T-helper 2 cell treated with Interferon-gamma antibody and Interleukin-4, amounts not matched to agents 5 μg/mL and 100 μg/mL, for 36 hours (primary cell): ENCODE measurements around the gene CYYR1.
"Not testable (repeated sequence)": the region's sequence is repeated elsewhere in the genome, so short reads cannot be mapped to it uniquely, and the experiment has no call there.

ENCODE experiments used
- DNase-seq: peaks from one replicate; pipeline ENCODE4 v3.0.0; 2021; ENCODE audit warnings: low spot score
- H3K27ac Mint-ChIP-seq: one replicate; pipeline ENCODE4 v1.8.0; 2021; ENCODE audit warnings: mild to moderate bottlenecking, mixed read lengths
- H3K27me3 Mint-ChIP-seq: one replicate; pipeline ENCODE4 v1.8.0; 2021; ENCODE audit warnings: low read depth, mixed read lengths
- H3K36me3 Mint-ChIP-seq: one replicate; pipeline ENCODE4 v1.8.0; 2021; ENCODE audit warnings: low read depth, mixed read lengths
- H3K4me1 Mint-ChIP-seq: one replicate; pipeline ENCODE4 v1.8.0; 2021; ENCODE audit warnings: low read depth, mixed read lengths
- H3K4me3 Mint-ChIP-seq: one replicate; pipeline ENCODE4 v1.8.0; 2022; ENCODE audit warnings: mild to moderate bottlenecking, moderate library complexity, mixed read lengths
- H3K9me3 Mint-ChIP-seq: one replicate; pipeline ENCODE4 v1.8.0; 2021; ENCODE audit warnings: mixed read lengths

Gene CYYR1

DNA sequence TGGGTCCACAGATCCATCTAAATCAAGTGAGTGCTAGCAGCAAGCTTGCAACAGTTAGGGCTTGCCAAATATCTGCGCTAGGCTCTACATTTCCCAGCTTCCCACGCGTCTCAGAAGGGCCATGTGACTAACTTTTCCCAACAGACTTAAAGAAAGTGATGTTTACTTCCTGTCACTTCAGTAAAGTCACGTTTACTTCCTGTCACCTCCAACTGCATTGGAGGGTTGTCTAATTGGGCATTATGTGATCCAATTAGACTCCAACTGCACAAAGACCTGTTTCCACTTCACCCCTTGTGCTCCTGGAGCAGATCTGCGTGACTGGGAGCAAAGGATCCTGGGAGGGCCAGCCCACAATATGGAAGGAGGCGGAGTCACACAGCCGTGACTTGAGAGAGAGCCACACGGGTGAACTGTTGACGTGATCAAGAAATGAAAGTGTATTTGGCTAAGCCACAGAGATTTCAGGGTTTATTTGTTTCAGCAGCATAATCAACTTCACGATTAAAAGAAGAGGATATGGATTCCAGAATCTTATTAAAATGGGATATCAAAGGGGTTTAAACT lies 77.7 kb downstream of the CYYR1 start:
- H3K9me3 Mint-ChIP-seq = peaks cover 27% of the 10 kb centered on the region
- no peak overlapping the region for H3K4me3 Mint-ChIP-seq
- no peaks in the 10 kb centered on the region for H3K27me3 Mint-ChIP-seq
- DNase-seq = no peak
- H3K36me3 Mint-ChIP-seq = no peaks in the 10 kb centered on the region
- no peak overlapping the region for H3K27ac Mint-ChIP-seq
- H3K4me1 Mint-ChIP-seq = no peaks in the 10 kb centered on the region

DNA sequence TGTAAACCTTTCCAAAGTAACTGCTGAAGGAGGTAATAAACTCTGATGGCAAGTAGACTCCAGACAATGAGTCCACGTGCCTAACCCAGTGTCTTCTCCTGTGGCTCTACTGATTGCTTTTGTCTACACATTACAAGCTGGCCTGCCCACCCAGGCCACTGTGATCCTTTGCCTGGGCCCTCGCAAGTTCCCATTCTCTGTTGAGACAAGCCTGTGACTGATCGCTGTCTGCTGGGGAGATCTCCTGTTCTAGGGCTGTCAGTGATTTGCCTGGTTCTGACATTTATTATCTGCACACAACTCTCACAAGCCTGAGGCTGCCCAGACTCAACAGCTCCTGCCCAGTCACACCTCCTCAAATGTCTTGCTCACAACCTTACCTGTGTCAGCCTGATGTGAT lies 81.4 kb downstream of the CYYR1 start:
- no peak for DNase-seq
- Mint-ChIP-seq H3K36me3 (no peaks in the 10 kb centered on the region), H3K9me3 (peaks cover 13% of the 10 kb centered on the region), H3K27me3 (no peaks in the 10 kb centered on the region), H3K27ac (no peak overlapping the region), H3K4me3 (no peak overlapping the region), H3K4me1 (no peaks in the 10 kb centered on the region)

DNA sequence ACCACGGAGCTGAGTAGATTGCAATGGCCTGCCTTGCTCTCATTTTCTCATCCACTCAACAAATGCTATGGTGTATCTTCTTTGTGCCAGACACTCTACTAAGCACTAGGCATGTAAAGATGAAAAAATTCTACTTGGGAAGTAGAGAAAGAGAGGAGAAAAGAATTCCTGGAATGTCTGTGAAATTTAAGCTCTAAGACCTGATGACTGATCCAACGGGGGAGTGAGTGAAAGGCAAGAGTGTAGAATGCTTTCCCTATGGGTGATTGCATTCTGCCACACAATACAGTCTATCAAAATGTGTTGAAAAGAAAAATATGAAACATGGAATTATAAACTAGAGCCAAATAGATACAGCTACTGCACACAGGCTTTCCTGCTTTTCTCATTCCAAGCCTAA lies 82.3 kb downstream of the CYYR1 start:
- H3K9me3 Mint-ChIP-seq = peaks cover 13% of the 10 kb centered on the region
- H3K36me3 Mint-ChIP-seq = no peaks in the 10 kb centered on the region
- no peak overlapping the region for H3K27ac Mint-ChIP-seq
- no peaks in the 10 kb centered on the region for H3K4me1 Mint-ChIP-seq
- DNase-seq = no peak
- no peak overlapping the region for H3K4me3 Mint-ChIP-seq
- H3K27me3 Mint-ChIP-seq = no peaks in the 10 kb centered on the region

DNA sequence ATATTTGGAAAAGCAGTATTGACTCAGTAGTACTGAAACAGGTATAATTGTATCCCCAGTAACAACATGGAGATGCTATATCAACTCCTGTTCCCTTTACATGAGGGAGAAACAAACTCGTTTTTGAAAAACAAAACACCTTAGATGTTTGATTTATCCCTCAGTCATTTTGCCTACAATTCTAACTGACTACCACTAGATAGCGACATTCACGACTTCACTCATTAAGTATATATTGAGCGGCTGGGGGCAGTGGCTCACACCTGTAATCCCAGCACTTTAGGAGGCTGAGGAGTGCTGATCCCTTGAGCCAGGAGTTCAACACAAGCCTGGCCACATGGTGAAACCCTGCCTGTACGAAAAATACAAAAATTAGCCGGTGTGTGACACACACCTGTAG lies 83.3 kb downstream of the CYYR1 start:
- Mint-ChIP-seq H3K27ac (no peak overlapping the region), H3K27me3 (no peaks in the 10 kb centered on the region), H3K9me3 (peaks cover 7% of the 10 kb centered on the region), H3K36me3 (no peaks in the 10 kb centered on the region), H3K4me3 (no peak overlapping the region), H3K4me1 (no peaks in the 10 kb centered on the region)
- DNase-seq = no peak

DNA sequence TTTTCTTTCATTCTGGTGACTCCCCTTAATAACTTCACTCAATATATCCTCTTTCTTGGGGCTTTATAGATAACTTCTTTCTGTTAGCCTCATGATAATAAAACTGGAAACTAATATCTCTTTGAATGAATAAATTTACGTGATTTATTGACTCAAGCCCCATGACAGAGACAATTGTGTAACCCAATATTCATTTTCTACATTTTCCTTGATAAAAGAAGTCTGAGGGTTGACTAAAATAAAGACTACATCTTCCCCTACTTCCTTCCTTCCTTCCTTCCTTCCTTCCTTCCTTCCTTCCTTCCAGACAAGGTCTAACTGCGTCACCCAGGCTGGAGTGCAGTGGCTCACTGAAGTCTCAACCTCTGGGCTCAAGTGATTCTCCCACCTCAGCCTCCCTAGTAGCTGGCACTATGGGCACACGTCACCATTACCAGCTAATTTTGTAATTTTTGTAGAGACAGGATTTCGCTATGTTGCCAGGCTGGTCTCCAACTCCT lies 85.1 kb downstream of the CYYR1 start:
- no peak for DNase-seq
- no peaks in the 10 kb centered on the region for H3K27me3 Mint-ChIP-seq
- no peak overlapping the region for H3K27ac Mint-ChIP-seq
- H3K9me3 Mint-ChIP-seq = peaks cover 7% of the 10 kb centered on the region
- no peak overlapping the region for H3K4me3 Mint-ChIP-seq
- no peaks in the 10 kb centered on the region for H3K4me1 Mint-ChIP-seq
- no peaks in the 10 kb centered on the region for H3K36me3 Mint-ChIP-seq

DNA sequence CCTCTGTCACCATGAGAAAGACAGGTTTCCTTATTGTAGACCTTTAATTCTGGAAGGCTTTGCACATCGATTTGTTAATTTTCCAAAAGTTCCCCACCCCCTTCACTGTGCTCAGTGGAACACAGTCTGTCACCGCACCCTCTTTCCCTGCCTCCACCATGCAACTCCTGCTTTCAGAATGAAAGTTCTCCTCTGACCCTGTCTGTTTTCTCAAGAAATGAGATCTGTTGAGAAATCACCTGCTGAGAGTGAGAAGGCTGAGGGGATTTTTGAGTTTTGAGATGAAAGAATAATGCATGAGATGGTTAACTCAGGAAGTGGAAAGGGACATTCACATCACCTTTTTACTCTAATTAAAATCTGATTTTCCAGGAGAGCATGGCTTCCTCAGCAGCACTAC lies 99.6 kb downstream of the CYYR1 start:
- H3K36me3 Mint-ChIP-seq = no peaks in the 10 kb centered on the region
- no peaks in the 10 kb centered on the region for H3K27me3 Mint-ChIP-seq
- peaks cover 19% of the 10 kb centered on the region for H3K4me1 Mint-ChIP-seq
- H3K27ac Mint-ChIP-seq = peak overlapping the region; percentile 23
- peak; percentile 41 for DNase-seq
- peaks cover 14% of the 10 kb centered on the region for H3K9me3 Mint-ChIP-seq
- H3K4me3 Mint-ChIP-seq = no peak overlapping the region

DNA sequence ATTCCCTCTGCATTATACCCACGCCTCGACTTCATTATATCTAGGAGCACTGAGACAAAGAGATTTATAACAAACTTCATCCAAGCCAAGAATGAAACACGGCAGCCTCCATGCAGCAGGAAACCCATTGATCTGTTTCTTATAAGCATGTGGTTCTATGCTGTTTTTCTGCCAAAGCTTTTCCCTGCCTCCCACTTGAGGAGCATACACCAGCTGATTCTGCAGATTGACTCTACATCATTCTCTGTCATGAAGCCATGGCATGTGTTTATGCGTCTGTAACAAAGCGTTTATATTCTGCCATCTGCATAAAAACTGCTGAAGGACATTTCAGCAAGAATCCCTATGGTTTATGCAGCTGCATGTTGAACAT lies 102.0 kb downstream of the CYYR1 start:
- Mint-ChIP-seq H3K27ac (no peak overlapping the region), H3K4me3 (no peak overlapping the region), H3K27me3 (no peaks in the 10 kb centered on the region), H3K9me3 (peaks cover 13% of the 10 kb centered on the region), H3K36me3 (no peaks in the 10 kb centered on the region), H3K4me1 (peaks cover 19% of the 10 kb centered on the region)
- no peak for DNase-seq

DNA sequence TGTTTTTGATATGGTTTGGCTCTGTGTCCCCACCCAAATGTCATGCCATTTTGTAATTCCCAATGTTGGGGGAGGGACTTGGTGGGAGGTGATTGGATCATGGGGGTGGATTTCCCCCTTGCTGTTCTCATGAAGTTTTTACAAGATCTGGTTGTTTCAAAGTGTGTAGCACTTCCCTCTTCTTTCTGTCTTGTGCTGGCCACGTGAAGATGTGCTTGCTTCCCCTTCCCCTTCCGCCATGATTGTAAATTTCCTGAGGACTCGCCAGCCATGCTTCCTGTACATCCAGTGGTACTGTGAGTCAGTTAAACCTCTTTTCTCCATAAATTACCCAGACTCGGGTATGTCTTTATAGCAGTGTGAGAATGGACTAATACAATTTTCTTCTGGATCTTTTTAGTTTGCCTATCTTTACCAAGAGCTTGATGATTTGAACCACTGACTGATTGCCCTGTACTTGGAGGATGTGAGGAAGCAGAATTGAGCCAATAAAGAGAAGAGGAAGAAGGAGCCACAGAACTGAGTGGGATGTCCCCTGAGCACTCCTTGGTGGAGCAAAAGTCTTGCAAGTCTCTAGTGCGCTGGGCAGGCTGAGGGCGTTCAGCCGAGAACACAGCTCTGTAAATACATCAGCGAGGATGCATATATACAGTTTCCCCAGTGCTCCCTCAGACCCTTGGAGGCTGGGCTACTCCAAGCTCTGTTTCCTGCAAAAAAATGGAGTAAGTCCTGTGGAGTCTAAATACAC lies 102.6 kb downstream of the CYYR1 start:
- peaks cover 18% of the 10 kb centered on the region for H3K4me1 Mint-ChIP-seq
- H3K9me3 Mint-ChIP-seq = peaks cover 13% of the 10 kb centered on the region
- H3K27ac Mint-ChIP-seq = no peak overlapping the region
- H3K27me3 Mint-ChIP-seq = no peaks in the 10 kb centered on the region
- no peak overlapping the region for H3K4me3 Mint-ChIP-seq
- no peak for DNase-seq
- H3K36me3 Mint-ChIP-seq = no peaks in the 10 kb centered on the region

DNA sequence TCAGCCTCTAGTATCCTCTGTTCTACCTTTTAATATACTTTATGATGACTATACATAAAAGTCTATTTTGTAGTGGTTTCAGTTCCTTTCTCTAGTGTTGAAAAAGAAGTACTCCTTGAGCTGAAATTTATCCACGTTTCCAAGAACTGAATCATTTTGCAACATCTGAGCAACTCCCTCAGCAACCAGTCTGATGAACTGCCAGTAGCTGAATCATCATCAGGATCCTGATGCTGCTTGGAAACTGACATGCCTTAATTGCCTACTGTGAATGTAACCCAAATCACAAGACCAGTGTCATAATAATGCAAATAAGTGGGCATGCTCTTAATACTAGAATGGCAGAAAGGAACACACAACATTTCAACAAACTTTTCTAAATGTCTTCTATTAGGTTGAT lies 103.3 kb downstream of the CYYR1 start:
- peaks cover 12% of the 10 kb centered on the region for H3K4me1 Mint-ChIP-seq
- H3K9me3 Mint-ChIP-seq = peaks cover 13% of the 10 kb centered on the region
- H3K4me3 Mint-ChIP-seq = no peak overlapping the region
- no peak overlapping the region for H3K27ac Mint-ChIP-seq
- no peaks in the 10 kb centered on the region for H3K27me3 Mint-ChIP-seq
- no peaks in the 10 kb centered on the region for H3K36me3 Mint-ChIP-seq
- no peak for DNase-seq

DNA sequence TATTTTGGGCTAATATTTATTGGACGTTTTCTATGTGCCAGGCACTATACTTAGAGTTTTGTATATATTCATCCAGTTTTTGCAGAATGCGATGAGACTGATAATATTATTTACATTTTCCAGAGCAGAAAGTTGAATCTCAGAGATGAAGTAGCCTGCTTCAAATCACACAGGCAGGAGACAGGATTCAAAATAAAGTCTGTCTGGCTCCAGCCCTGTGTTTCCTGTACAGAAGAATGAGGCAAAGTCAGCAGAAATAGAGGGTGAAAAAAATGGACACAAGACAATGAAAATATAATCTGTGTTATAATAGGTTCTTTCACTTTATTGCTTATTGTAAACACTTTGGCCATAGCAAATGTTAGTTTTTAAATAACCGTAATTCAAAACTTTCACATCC lies 107.2 kb downstream of the CYYR1 start:
- no peak for DNase-seq
- H3K9me3 Mint-ChIP-seq = peaks cover 14% of the 10 kb centered on the region
- H3K4me1 Mint-ChIP-seq = peaks cover 2% of the 10 kb centered on the region
- H3K4me3 Mint-ChIP-seq = no peak overlapping the region
- no peak overlapping the region for H3K27ac Mint-ChIP-seq
- no peaks in the 10 kb centered on the region for H3K36me3 Mint-ChIP-seq
- H3K27me3 Mint-ChIP-seq = no peaks in the 10 kb centered on the region

DNA sequence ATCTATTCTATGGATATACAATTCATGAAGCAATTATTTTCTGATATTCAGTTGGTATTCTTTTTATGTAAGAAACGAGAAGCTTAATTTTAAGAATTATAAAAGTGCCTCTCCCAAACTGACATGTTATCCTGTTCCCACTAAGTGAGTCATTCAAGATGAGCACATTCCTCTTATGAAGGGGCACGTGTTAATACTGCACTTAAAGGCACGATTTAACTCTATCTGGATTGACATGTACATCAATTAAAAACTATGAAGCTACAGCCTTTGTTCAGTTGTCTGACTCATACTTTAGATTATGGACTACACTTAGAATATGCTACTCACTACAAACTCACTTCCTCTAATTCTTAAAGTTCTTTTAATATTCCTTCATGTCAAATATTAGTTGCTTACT lies 111.6 kb downstream of the CYYR1 start:
- Mint-ChIP-seq H3K4me1 (no peaks in the 10 kb centered on the region), H3K27me3 (no peaks in the 10 kb centered on the region), H3K36me3 (no peaks in the 10 kb centered on the region), H3K9me3 (peaks cover 10% of the 10 kb centered on the region), H3K4me3 (no peak overlapping the region), H3K27ac (no peak overlapping the region)
- DNase-seq = no peak

DNA sequence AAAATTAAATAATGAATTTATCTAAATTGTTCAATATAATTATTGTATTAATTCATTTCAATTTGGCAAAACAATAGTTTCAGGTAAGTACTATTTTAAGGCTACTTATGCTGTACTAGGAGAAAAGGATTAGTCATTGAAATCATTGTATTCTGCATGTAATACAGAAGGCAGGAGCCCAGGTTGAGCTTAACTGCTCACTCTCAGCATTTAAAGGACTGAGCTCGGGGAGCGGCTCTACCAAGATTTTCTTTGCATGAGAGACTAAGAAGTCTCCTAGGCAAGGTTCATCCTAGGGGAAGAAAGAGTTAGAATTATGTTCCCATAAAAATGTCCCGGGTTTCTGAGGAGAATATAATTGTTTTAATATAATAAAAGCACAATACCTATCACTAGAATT lies 112.5 kb downstream of the CYYR1 start:
- Mint-ChIP-seq H3K4me1 (peaks cover 2% of the 10 kb centered on the region), H3K27ac (no peak overlapping the region), H3K36me3 (no peaks in the 10 kb centered on the region), H3K27me3 (no peaks in the 10 kb centered on the region), H3K4me3 (no peak overlapping the region), H3K9me3 (peaks cover 10% of the 10 kb centered on the region)
- DNase-seq = no peak

DNA sequence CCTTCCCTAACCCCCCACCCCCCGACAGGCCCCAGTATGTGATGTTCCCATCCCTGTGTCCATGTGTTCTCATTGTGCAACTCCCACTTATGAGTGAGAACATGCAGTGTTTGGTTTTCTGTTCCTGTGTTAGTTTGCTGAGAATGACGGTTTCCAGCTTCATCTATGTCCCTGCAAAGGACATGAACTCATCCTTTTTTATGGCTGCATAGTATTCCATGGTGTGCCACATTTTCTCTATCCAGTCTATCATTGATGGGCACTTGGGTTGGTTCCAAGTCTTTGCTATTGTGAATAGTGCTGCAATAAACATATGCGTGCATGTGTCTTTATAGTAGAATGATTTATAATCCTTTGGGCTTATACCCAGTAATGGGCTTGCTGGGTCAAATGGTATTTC lies 114.2 kb downstream of the CYYR1 start:
- not testable (repeated sequence) for H3K27ac Mint-ChIP-seq, H3K9me3 Mint-ChIP-seq, H3K4me3 Mint-ChIP-seq, H3K27me3 Mint-ChIP-seq, H3K4me1 Mint-ChIP-seq, H3K36me3 Mint-ChIP-seq, DNase-seq

DNA sequence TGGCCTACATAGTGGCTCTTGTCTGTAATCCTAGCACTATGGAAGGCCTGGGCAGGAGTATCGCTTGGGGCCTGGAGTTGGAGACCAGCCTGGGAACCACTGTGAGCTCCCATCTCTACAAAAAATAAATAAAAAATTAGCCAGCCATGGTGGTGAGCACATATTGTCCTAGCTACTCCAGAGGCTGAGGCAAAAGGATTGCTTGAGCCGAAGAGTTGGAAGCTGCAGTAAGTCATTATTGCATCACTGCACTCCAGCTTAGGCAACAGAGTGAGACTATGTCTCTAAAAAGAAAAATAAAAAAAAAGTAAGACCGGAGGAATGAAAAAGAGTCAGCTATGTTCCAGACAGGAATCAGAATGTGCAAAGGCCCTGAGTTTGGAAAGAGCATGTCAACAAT lies 115.3 kb downstream of the CYYR1 start:
- H3K4me3 Mint-ChIP-seq = no peak overlapping the region
- H3K27ac Mint-ChIP-seq = no peak overlapping the region
- H3K36me3 Mint-ChIP-seq = no peaks in the 10 kb centered on the region
- H3K9me3 Mint-ChIP-seq = peaks cover 10% of the 10 kb centered on the region
- H3K4me1 Mint-ChIP-seq = peaks cover 4% of the 10 kb centered on the region
- no peak for DNase-seq
- no peaks in the 10 kb centered on the region for H3K27me3 Mint-ChIP-seq

DNA sequence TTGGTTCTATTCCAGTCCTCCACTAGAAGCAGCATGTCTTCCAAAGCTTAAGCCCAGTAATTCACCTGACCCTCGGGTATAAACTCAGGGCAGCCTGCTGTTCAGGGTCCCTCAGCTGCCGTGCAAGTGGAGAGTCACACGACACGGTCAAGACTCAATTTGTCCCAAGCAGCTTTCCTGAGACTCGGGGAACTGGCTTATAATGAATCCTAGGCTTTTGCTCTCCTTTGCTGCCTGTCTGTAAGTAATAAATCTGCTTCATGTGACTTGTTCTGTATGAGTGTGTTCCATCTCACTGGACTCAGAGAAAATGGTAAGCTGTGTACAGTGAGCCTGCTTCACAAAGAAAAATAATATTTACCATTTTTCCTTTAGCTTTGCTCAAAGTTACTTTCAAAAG lies 119.8 kb downstream of the CYYR1 start:
- H3K27me3 Mint-ChIP-seq = no peaks in the 10 kb centered on the region
- H3K4me3 Mint-ChIP-seq = no peak overlapping the region
- DNase-seq = no peak
- H3K9me3 Mint-ChIP-seq = peaks cover 3% of the 10 kb centered on the region
- H3K36me3 Mint-ChIP-seq = no peaks in the 10 kb centered on the region
- H3K27ac Mint-ChIP-seq = no peak overlapping the region
- H3K4me1 Mint-ChIP-seq = peaks cover 4% of the 10 kb centered on the region
